Fibroblast of skin of left quadriceps (primary cell): Measurements from ENCODE around the gene ZNF329.
A peak's percentile ranks its signal among the peaks of the same experiment; 100 is the strongest.
"Not testable (repeated sequence)": the region's sequence is repeated elsewhere in the genome, so short reads cannot be mapped to it uniquely, and the experiment has no call there.

Source experiments
- DNase-seq, 2 experiments: peaks; one replicate each; pipeline ENCODE4 v3.0.0-alpha.2; 2013; ENCODE audit warnings: low read depth in 2 of 2

ZNF329 gene

GRCh38 chr19:58150328-58150921 is at the start of gene ZNF329:
TSS of gene ZNF329 (minus strand) at chr19:58150789. CDS start at chr19:58129503, 21,286 bp downstream.
- DNase-seq: peak; percentile 57 to 58

- DNase-seq: no peak
These were observed 46.5 kb upstream of the ZNF329 start for GRCh38 chr19:58196901-58197616.

- DNase-seq: no peak
These were observed 33.2 kb upstream of the ZNF329 start for GRCh38 chr19:58183817-58184215.

GRCh38 chr19:58182989-58183816 is 32.6 kb upstream of the ZNF329 start, which contains the start of gene ZNF274:
TSS of gene ZNF274 (plus strand) at chr19:58183061. CDS start at chr19:58183966, 905 bp downstream.
- peak; percentile 78 for DNase-seq

GRCh38 chr19:58182577-58182988 is 32.0 kb upstream of the ZNF329 start:
- DNase-seq: no peak

- DNase-seq: no peak
These were observed 31.4 kb upstream of the ZNF329 start for GRCh38 chr19:58181902-58182576.

- DNase-seq: no peak
These were observed 20.3 kb upstream of the ZNF329 start for GRCh38 chr19:58170860-58171259.

- DNase-seq: no peak
These were observed 16.2 kb upstream of the ZNF329 start for GRCh38 chr19:58166708-58167280.

GRCh38 chr19:58166268-58166667 is 15.7 kb upstream of the ZNF329 start:
- no peak for DNase-seq

GRCh38 chr19:58157045-58157728 is 6.6 kb upstream of the ZNF329 start:
- no peak for DNase-seq

- peak; percentile 84 to 86 for DNase-seq
These were observed 4.4 kb upstream of the ZNF329 start for GRCh38 chr19:58154679-58155648.

- DNase-seq: no peak
These were observed 3.7 kb upstream of the ZNF329 start for GRCh38 chr19:58154287-58154678.

GRCh38 chr19:58153386-58153785 is 2.8 kb upstream of the ZNF329 start:
- DNase-seq: no peak

GRCh38 chr19:58147475-58147874 is 3.1 kb downstream of the ZNF329 start:
- DNase-seq: not testable (repeated sequence)

- DNase-seq: no peak
These were observed 4.7 kb downstream of the ZNF329 start for GRCh38 chr19:58145849-58146248.

- DNase-seq: no peak
These were observed 16.3 kb downstream of the ZNF329 start for GRCh38 chr19:58134244-58134643.

- no peak for DNase-seq
These were observed 21.3 kb downstream of the ZNF329 start for GRCh38 chr19:58129284-58129683.

- no peak for DNase-seq
These were observed 22.4 kb downstream of the ZNF329 start for GRCh38 chr19:58128041-58128685.

GRCh38 chr19:58123354-58123753 is 27.2 kb downstream of the ZNF329 start:
- no peak for DNase-seq
